Chondrocyte (in vitro differentiated cells): ENCODE results near the gene RGS6. TPM values are rescaled to one million over a fixed set of nuclear protein-coding genes. Genes with fewer than 3 reads are reported as not detected.
A peak's percentile ranks its signal among the peaks of the same experiment; 100 is the strongest.
"Not testable (repeated sequence)": the region's sequence is repeated elsewhere in the genome, so short reads cannot be mapped to it uniquely, and the experiment has no call there.

ENCODE experiments used
- DNase-seq: peaks from one replicate; pipeline ENCODE4 v3.0.0; 2021; ENCODE audit warnings: mixed read lengths, low spot score
- H3K27ac Mint-ChIP-seq: one replicate; pipeline ENCODE4 v1.8.0; 2021; ENCODE audit warnings: mild to moderate bottlenecking, moderate library complexity, mixed read lengths; ENCODE audit not compliant: unreplicated experiment
- H3K27me3 Mint-ChIP-seq: 2 replicates; pipeline ENCODE4 v1.8.0; 2021; ENCODE audit warnings: low read depth, mixed read lengths
- H3K36me3 Mint-ChIP-seq: 2 replicates; pipeline ENCODE4 v1.8.0; 2021; ENCODE audit warnings: low read depth, mixed read lengths
- H3K4me1 Mint-ChIP-seq: 2 replicates; pipeline ENCODE4 v1.8.0; 2021; ENCODE audit warnings: low read depth, mild to moderate bottlenecking, mixed read lengths
- H3K4me3 Mint-ChIP-seq: one replicate; pipeline ENCODE4 v1.8.0; 2021; ENCODE audit warnings: mild to moderate bottlenecking, moderate library complexity, mixed read lengths; ENCODE audit not compliant: unreplicated experiment
- H3K9me3 Mint-ChIP-seq: 2 replicates; pipeline ENCODE4 v1.8.0; 2021; ENCODE audit warnings: low read depth, mixed read lengths
- total RNA-seq: library from RNA; stranded (reverse); gene quantifications from 3 replicates; pipeline ENCODE4 v1.2.1, GENCODE V29; 2021
- TF ChIP-seq, protein P1 (sequence below): fragments of 200-600 bp; sonication (generic); IDR thresholded peaks from 2 replicates; pipeline ENCODE4 v1.5.0; 2021; ENCODE audit warnings: antibody characterized with exemption, mild to moderate bottlenecking, moderate library complexity

Gene RGS6
- total RNA-seq, 1 donor from 2014 or later, result 0.12 TPM

DNA sequence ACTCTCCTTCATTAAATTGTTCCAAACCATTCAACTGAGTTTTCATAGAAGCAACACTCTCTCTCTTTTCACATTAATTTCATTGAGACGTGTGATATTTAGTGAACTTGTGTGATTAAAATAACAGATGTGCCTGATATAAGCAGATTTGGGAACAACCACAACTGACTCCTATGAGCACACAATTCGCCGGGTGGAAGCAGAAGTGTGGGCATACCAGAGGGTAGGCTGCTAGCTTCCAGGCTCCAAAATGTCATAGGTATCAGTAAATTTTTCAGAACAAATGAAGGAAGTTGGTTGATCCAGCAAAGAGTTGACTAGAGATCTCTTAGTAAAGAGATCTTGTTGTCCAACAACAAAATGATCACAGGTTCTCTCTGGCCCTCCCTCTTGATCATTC lies 532.0 kb downstream of the RGS6 start:
- H3K9me3 Mint-ChIP-seq, result peaks cover 19% of the 10 kb centered on the region
- TF ChIP-seq, protein P1, sequence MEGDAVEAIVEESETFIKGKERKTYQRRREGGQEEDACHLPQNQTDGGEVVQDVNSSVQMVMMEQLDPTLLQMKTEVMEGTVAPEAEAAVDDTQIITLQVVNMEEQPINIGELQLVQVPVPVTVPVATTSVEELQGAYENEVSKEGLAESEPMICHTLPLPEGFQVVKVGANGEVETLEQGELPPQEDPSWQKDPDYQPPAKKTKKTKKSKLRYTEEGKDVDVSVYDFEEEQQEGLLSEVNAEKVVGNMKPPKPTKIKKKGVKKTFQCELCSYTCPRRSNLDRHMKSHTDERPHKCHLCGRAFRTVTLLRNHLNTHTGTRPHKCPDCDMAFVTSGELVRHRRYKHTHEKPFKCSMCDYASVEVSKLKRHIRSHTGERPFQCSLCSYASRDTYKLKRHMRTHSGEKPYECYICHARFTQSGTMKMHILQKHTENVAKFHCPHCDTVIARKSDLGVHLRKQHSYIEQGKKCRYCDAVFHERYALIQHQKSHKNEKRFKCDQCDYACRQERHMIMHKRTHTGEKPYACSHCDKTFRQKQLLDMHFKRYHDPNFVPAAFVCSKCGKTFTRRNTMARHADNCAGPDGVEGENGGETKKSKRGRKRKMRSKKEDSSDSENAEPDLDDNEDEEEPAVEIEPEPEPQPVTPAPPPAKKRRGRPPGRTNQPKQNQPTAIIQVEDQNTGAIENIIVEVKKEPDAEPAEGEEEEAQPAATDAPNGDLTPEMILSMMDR, result no peak
- peaks cover 3% of the 10 kb centered on the region for H3K4me1 Mint-ChIP-seq
- H3K36me3 Mint-ChIP-seq, result peaks cover 3% of the 10 kb centered on the region
- no peak for DNase-seq
- H3K27me3 Mint-ChIP-seq, result peaks cover 2% of the 10 kb centered on the region
- H3K4me3 Mint-ChIP-seq, result no peak overlapping the region
- no peak overlapping the region for H3K27ac Mint-ChIP-seq

- Mint-ChIP-seq H3K27ac (no peak overlapping the region), H3K36me3 (peaks cover 3% of the 10 kb centered on the region), H3K9me3 (peaks cover 19% of the 10 kb centered on the region), H3K4me3 (no peak overlapping the region), H3K4me1 (peaks cover 3% of the 10 kb centered on the region), H3K27me3 (peaks cover 13% of the 10 kb centered on the region)
- TF ChIP-seq, protein P1, result no peak
- no peak for DNase-seq
Measured at GRCh38 chr14:72466325-72466724, 534.1 kb downstream of the RGS6 start.

DNA sequence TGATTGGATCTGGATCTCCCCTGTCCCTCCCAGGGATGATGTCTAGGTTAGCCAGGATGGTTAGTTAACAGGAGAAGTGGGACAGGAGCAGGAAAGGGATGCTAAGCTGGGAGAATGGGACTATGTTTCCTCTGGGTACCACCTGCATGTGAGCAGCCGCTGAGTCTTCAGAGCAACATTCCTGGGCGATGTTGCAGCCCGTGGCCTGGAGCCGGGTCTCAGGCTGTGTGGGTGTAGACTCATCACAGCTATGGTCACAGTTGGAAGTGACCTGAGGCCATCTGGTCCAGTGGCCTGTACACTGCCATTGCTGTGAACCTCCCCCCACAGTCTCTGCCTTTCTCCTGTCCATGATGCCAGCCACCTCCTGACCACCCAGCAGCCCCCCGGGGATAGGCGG lies 539.1 kb downstream of the RGS6 start:
- H3K4me3 Mint-ChIP-seq, result no peak overlapping the region
- TF ChIP-seq, protein P1, result no peak
- no peaks in the 10 kb centered on the region for H3K36me3 Mint-ChIP-seq
- H3K27me3 Mint-ChIP-seq, result peaks cover 17% of the 10 kb centered on the region
- peaks cover 2% of the 10 kb centered on the region for H3K4me1 Mint-ChIP-seq
- H3K9me3 Mint-ChIP-seq, result peaks cover 6% of the 10 kb centered on the region
- no peak overlapping the region for H3K27ac Mint-ChIP-seq
- DNase-seq, result no peak

GRCh38 chr14:72472845-72473244 lies 540.6 kb downstream of the RGS6 start:
- no peaks in the 10 kb centered on the region for H3K36me3 Mint-ChIP-seq
- peaks cover 13% of the 10 kb centered on the region for H3K4me1 Mint-ChIP-seq
- H3K4me3 Mint-ChIP-seq, result no peak overlapping the region
- peaks cover 18% of the 10 kb centered on the region for H3K27me3 Mint-ChIP-seq
- no peaks in the 10 kb centered on the region for H3K9me3 Mint-ChIP-seq
- no peak overlapping the region for H3K27ac Mint-ChIP-seq
- TF ChIP-seq, protein P1, result peak; percentile 57
- no peak for DNase-seq

- TF ChIP-seq, protein P1, result no peak
- H3K4me1 Mint-ChIP-seq, result peaks cover 20% of the 10 kb centered on the region
- H3K4me3 Mint-ChIP-seq, result no peak overlapping the region
- H3K27me3 Mint-ChIP-seq, result peaks cover 14% of the 10 kb centered on the region
- peak overlapping the region; percentile 45 for H3K27ac Mint-ChIP-seq
- H3K36me3 Mint-ChIP-seq, result no peaks in the 10 kb centered on the region
- H3K9me3 Mint-ChIP-seq, result no peaks in the 10 kb centered on the region
- DNase-seq, result no peak
Measured at GRCh38 chr14:72476657-72477499, 544.6 kb downstream of the RGS6 start.

DNA sequence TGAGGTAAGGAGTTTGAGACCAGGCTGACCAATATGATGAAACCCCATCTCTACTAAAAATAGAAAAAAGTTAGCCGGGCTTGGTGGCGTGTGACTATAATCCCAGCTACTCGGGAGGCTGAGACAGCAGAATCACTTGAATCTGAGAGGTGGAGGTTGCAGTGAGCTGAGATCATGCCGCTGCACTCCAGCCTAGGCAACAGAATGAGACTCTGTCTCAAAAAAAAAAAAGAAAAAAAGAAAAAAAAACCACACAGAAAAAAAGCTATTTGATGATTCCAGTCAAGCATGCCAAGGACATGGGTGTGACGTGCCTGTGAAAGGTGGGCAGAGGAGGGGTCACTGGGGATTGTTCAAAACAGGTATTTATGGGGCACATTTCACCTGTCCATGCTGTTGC lies 545.3 kb downstream of the RGS6 start:
- H3K9me3 Mint-ChIP-seq, DNase-seq, H3K4me3 Mint-ChIP-seq, H3K36me3 Mint-ChIP-seq, H3K27ac Mint-ChIP-seq: not testable (repeated sequence)
- H3K4me1 Mint-ChIP-seq, result peaks cover 20% of the 10 kb centered on the region
- peaks cover 12% of the 10 kb centered on the region for H3K27me3 Mint-ChIP-seq
